Measurements from ENCODE around the gene CRB2.
"Not testable (repeated sequence)": the region's sequence is repeated elsewhere in the genome, so short reads cannot be mapped to it uniquely, and the experiment has no call there.

Gene CRB2

GRCh38 chr9:123380852-123381705 lies 25.1 kb downstream of the CRB2 start:
- DNase-seq (ENCODE audit: low spot score) = no peak

- DNase-seq (ENCODE audit: low spot score) = no peak
Observed at GRCh38 chr9:123382653-123383511, 26.9 kb downstream of the CRB2 start.

- no peak for DNase-seq (ENCODE audit: low spot score)
Observed at GRCh38 chr9:123383512-123384170, 27.6 kb downstream of the CRB2 start.

DNA sequence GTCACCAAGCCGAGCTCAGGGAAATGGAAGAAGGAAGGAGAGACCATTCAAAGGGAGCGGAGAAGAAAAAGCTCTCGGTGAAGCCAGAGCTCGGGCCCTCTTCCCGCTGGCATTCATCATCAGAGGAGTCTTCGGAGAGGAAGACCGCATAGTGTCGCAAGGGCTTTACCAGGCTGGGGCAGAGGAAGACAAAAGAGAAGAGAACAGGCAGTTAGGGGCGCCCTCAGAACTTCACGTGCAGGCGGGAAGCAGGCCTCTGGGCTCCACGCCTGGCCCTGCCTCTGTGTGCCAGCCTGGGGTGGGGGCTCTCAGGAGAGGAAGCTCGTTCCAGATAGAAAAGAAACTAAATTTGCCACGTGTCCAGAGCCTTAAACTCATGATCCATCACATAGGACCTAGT lies 31.7 kb downstream of the CRB2 start:
- no peak for DNase-seq (ENCODE audit: low spot score)

DNA sequence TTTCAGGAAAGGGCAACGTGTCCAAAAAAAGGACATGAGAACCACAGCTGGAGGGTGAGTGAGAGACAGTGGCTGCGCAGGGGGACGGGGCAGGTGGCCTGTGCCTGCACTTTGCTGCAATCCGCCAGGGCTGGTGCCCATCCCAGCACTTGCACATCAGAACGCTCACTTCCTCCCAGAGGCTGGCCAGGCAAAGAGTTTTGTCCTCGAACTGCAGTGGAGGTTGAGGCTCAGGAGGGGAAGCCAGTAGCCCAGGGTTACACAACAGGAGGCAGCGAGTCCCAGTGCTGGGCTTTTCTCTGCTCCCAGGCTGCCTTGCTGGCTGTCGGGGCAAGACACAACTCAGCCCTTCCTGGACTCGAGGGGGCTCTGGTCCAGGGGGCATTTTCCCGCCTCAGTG lies 33.1 kb downstream of the CRB2 start:
- DNase-seq (ENCODE audit: low spot score) = no peak

DNA sequence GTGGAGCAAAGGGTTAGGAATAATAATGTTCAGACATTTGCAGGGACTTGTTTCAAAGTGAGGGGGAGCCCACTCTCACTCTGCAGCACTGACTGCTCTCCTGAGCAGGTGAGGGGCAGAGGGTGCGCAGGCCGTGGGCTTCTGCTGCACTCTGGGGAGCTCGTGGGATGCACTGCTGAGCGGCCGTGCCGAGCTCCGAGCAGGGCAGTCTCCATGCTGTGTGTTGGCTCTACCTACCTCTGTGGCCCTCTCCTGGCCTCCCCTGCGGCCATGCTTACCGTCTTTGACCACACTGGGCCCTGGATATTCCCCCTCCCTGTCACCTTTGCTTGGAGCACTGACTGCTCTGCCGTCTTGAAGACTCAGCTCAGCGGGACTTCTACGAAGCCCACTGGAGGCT lies 33.7 kb downstream of the CRB2 start:
- DNase-seq (ENCODE audit: low spot score) = no peak

- DNase-seq (ENCODE audit: low spot score) = no peak
Observed at GRCh38 chr9:123390337-123391135, 34.5 kb downstream of the CRB2 start.

- no peak for DNase-seq (ENCODE audit: low spot score)
Observed at GRCh38 chr9:123391233-123391632, 35.2 kb downstream of the CRB2 start.

DNA sequence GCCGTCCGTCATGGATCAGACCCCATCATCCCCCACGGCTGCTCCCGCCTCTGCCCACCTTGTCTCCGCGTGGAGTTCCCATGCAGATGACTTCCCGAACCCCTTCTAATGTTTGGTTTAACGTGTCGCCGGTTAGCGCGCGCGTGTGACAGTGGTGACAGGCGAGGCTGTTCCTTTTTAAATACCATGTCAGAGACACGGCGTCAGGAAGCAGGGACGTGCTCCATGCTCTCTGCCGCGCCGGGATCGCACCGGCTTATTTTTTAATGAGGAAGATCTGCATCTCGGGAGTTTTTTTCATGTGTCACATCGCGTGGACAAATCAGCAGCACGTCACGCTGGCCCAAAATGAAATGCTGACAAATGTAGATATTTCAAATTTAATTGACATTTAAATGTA lies 35.9 kb downstream of the CRB2 start:
- DNase-seq (ENCODE audit: low spot score) = no peak

DNA sequence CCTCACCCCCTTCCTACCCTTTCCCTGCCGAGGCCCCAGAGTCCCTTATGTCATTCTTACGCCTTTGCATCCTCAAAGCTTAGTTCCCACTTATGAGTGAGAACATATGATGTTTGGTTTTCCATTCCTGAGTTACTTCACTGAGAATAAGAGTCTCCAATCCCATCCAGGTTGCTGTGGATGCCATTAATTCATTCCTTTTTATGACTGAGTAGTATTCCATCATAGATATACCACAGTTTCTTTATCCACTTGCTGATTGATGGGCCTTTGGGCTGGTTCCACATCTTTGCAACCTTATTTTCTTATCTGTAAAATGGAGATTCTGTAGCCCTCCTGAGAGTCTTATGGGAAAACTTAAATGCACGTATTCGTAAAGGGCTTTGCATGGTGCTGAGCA lies 36.8 kb downstream of the CRB2 start:
- DNase-seq (ENCODE audit: low spot score) = no peak

- no peak for DNase-seq (ENCODE audit: low spot score)
Observed at GRCh38 chr9:123394291-123395235, 38.6 kb downstream of the CRB2 start.

GRCh38 chr9:123395276-123395688 lies 39.3 kb downstream of the CRB2 start:
- no peak for DNase-seq (ENCODE audit: low spot score)

- DNase-seq (ENCODE audit: low spot score) = no peak
Observed at GRCh38 chr9:123395689-123396511, 39.9 kb downstream of the CRB2 start.

GRCh38 chr9:123397975-123398374 lies 42.0 kb downstream of the CRB2 start:
- no peak for DNase-seq (ENCODE audit: low spot score)

DNA sequence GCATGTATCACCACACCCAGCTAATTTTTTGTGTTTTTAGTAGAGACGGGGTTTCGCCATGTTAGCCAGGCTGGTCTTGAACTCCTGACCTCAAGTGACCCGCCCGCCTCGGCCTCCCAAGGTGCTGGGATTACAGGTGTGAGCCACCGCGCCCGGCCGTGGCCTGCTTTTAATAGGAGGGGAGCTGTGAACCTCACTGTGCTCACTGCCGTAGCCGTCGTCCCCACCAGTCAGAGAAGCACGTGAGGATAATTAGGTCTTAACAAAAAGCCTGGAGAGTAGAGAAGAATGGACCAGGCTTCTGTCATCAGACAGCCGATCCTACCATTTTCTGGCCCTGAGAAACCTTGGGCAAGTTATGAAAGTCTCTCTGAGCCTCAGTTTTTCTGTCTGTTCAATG lies 42.9 kb downstream of the CRB2 start:
- not testable (repeated sequence) for DNase-seq (ENCODE audit: low spot score)

GRCh38 chr9:123399803-123400378 lies 43.9 kb downstream of the CRB2 start:
- DNase-seq (ENCODE audit: low spot score) = peak; percentile 22

DNA sequence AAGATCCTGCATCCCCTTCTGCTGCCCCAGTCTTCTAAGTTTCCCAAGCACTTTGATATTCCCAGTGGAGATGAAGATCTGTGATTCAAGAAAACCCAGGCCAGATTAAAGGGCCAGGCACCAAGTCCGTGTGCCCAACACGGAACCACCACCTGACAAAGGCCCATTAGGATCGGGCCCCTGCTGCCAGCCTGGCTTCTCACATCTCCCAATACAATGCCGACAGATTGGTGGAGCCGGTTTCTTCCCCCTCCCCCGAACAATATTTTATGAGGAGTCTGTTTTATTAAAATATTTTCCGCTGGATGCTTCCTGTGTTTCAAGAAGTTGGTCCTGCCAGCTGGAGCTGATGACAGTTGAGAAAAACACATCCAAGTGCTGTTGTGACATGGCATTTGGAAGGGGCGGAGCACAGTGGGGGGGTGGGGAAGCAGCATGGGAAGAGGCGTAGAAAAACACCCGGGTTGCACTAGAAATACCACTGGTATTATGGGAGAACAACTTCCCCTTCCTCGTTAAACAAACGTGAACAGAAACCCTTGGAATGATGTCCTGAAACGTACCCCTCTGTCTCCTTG lies 45.0 kb downstream of the CRB2 start:
- DNase-seq (ENCODE audit: low spot score) = no peak

GRCh38 chr9:123401879-123402513 lies 46.0 kb downstream of the CRB2 start:
- peak; percentile 56 for DNase-seq (ENCODE audit: low spot score)

Data from cerebellar cortex (tissue), 1 donor.